Jurkat, Clone E6-1 (cell line): Measurements from ENCODE around the gene NT5C3B.

Source experiments
- DNase-seq: peaks from one replicate; pipeline ENCODE4 v3.0.0-alpha.2; 2011; ENCODE audit warnings: low read depth, low spot score
- H3K4me3 ChIP-seq: 2 replicates; pipeline ENCODE4 v1.5.1; 2011; ENCODE audit warnings: mild to moderate bottlenecking, low read length, control low read depth, moderate library complexity

The NT5C3B gene

GRCh38 chr17:41813152-41813680 lies 22.8 kb downstream of the NT5C3B start:
- DNase-seq: no peak
- no peak overlapping the region for H3K4me3 ChIP-seq

DNA sequence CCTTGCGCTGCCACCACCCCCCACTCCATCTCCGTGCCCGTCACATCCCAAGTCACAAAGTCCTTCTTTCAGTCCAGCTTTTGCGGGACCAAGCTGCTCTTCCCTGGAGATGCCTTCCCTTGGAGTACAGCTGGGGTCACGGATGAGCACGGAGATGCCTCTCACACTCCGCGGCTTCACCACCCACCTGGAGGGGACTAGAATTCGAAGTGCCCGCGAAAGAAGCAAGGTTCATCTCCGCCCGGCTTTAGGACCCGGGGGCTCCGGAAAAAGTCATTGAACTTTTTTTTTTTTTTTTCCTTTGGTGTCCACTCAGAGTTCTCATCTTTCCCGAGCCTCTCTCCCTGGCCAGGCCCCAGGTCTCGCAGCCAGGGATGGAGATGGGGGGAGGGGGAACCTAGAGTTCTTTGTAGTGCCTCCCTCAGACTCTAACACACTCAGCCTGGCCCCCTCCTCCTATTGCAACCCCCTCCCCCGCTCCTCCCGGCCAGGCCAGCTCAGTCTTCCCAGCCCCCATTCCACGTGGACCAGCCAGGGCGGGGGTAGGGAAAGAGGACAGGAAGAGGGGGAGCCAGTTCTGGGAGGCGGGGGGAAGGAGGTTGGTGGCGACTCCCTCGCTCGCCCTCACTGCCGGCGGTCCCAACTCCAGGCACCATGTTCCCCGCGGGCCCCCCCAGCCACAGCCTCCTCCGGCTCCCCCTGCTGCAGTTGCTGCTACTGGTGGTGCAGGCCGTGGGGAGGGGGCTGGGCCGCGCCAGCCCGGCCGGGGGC lies 23.5 kb downstream of the NT5C3B start, which contains the start of gene FKBP10:
Gene FKBP10, plus strand, starts transcription at position 624 of the 771 bp plus-strand sequence. Its CDS starts 31 bp downstream, at position 655.
- no peak for DNase-seq
- H3K4me3 ChIP-seq: peak within 1 kb of the TSS; percentile 55

DNA sequence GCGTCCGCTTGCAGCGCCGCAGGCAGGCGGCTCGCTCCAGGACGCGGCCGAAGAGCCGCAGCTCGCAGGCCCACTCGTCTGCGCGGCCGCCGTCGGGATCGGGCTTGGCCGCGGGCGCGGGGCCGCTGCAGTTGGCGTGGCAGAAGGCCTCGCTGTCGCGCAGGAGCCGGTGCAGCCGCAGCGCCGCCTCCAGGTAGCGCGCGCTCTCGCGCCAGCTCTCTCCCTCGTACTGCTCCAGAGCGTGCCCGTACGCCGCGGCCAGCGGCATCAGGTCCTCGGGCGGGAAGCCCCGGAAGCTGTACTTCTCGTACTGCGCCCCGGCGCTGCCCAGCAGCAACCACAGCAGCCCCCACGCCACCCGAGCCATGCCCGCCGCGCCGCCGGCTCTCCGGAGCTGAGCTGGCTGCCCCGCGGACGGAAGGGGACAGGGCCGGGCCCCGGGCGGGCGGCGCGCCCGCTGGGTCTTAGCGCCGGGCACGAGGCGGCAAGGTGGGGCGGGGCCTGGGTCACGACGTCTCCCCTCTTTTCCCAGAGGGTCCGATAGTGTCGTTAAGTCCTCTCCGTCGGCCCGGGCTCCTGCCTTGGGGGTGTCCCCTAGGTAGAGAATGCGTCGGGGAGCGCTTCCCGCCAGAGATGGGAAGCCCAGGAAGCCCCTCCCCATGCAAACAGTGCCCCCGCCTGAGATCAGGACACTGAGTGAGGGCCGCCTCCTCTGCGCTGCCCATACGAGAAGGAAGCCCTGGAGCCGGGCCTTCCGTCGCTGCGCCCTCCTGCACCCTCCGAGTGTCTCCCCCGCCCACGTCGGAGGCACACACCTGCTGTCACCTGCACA lies 24.3 kb downstream of the NT5C3B start, which contains the start of gene P3H4:
Gene P3H4, minus strand, starts transcription at position 401 of the 832 bp plus-strand sequence. Its CDS starts 34 bp downstream, at position 367.
- peak within 1 kb of the TSS; percentile 55 for H3K4me3 ChIP-seq
- peak; percentile 47 for DNase-seq

GRCh38 chr17:41810659-41811548 lies 25.1 kb downstream of the NT5C3B start:
- H3K4me3 ChIP-seq: peak overlapping the region; percentile 55
- DNase-seq: no peak

DNA sequence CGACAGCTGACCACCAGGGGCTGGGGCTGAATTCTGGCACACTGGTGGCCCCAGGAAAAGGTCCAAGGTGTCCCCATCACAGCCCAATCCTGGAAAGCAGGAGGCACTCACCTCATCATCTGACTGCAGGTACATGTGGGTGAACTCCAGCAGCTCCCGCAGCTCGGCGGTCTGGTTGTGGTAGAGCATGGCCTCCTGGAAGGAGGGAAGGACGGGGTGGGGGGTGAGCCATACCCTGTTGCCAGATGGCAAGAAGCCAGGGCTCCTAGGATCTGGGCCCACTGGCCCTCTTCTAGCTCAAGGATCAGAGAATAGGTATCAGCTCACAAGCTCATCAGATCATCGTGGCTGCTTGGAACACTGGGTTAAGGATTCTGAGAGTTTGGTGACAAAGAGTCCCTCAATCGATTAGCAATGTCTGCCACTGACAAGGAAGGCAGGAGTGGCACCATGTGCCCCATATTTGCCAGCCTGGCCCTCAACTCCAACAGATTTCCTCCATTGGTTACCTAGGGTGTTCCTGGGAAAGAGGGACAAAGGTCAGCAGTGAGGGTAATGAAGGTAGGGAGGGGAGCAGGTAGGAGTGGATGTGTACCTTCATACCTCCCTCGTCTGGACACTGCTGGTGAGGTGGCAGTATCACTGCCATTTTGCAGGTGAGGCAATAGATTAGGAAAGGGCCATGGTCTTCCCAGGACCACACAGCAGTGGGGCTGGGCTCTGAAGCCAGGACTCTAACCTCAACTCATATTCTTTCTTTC lies 29.2 kb downstream of the NT5C3B start:
- no peak overlapping the region for H3K4me3 ChIP-seq
- no peak for DNase-seq

DNA sequence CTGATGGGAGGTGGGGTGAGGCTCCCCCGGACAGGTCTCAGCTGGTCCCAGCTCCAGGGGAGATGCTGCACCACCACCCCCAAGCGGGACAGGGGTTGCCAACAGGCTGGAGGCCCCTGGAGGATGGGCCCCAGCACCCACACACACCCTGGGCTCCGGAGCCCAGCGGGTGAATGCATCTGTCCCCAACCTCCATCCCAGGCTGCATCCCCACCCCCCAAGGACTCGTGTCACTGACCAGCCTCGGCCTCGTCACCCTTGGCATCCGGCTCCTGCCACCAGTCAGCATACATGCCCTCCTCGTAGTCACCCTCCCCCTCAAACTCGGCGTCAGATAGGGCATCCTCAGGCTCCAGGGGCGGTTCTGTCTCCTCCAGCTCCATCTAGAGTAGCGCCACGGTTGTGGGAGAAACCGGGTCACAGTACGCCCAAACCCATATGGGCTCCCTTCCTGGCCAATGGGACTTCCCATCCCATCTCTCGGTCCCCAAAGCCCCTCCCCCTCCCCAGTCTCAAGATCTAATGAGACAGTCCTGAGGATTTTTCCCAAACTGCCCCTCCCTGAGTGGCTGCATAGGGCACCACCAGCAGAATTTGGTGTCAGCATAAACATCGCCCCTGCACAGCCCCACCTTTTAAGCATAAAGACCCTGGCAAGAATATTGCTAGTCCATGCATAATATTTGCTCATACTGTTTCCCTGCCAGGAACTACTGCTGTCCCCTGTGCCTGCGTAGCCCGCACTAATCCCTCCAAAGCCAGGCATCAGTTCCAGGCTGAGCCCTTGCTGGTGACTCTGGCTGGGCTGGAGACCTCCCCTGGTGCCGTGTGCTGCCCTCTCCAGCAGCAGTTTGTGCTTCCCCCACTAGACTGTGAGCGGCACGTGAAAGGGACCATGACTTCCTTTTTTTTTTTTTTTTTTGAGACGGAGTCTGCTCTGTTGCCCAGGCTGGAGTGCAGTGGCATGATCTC lies 32.7 kb downstream of the NT5C3B start:
- H3K4me3 ChIP-seq: no peak overlapping the region
- DNase-seq: no peak

DNA sequence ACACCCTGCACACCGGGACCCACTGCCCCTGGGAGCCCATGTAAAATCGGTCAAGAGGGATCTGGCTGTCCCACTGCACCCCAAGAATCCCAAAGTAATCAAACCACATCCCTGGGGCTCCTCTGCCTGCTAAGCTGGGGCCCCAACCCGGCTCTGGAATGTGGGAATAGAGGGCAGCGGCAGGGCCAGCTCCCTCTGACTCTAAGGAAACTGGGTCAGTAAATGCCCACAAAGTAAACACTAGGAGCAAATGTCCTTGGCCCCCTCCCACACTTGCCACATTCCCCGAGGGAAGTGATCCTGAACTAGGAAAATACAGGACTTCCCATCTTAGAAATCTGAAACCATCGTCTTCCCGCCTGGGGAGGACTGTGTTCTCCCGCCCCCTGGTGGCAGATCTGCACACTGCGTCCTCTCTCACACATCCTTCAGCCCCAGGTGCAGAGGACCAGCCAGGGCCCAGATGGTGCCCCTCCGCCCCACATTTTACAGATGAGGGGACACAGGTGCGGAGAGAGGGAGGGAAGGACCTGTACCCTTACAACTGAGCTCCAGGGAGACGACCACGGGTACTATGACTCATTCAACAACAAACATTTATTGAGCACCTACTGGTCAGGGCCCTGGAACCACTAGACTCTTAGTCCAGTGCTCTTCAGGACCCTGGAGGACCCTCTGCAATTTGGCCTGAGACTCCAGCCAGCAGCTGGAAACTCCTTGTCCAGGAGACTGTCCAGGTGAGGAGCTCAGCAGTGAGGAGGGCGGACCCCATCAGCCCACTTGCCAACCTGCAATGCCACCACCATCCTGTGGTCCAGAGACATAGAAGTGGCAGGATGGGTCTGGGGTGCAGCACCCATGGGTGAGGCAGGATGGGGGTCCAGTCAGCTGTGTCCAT lies 34.4 kb downstream of the NT5C3B start:
- DNase-seq: peak; percentile 53
- H3K4me3 ChIP-seq: no peak overlapping the region

DNA sequence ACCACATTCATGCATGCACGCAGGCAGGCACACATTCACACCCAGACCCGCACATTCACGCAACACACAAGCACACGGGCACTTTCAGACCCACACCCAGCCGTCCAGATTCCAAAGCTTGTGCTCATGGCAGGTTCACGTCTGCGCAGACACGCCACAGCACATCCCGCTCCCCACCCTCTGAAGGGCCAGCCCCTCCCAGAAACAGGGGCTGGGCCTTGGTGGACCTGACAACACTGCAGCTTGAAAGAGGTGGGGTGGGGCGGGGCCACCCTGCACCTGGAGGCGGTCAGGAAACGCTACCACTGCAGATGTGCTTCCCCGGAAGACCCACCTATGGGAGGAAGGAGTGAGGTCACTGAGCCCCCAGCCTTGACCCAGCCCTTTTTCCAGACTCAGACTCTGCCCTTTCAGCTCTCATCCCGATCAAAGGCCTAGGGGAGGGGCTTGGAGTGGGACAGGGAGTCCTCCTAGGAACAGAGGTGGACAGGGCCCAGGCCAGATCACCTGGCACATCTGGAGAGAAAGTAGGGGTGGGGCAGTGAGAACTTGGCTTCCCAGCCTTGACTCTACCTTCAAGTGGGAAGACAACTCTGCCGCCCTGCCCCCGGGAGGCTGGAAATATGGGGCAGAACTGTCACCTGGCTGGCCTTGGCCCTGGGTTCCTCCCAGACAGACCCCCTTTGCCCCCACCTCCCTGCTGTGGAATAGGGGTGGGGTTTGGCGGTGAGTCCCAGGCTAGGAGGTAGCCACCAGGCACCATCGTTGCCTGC lies 35.2 kb downstream of the NT5C3B start:
- no peak overlapping the region for H3K4me3 ChIP-seq
- DNase-seq: no peak

GRCh38 chr17:41799366-41799765 lies 36.7 kb downstream of the NT5C3B start:
- H3K4me3 ChIP-seq: no peak overlapping the region
- no peak for DNase-seq

DNA sequence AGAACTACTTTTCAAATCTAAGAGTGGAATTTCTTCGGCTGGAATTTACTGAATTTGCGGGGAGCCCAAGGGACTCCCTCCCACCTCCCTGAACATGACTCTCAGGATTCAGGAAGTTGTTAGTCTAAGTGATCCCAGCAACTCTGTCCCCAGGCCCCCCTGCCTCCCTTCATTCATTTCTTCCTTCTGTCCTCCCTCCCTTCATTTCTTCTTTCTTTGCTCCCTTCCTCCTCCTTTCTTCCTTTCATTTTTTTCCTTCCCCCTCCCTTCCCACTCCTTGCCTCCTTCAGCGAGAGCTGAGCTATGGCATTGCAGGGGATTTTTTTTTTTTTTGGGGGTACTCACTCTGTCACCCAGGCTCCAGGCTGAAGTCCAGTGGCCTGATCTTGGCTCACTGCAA lies 38.7 kb downstream of the NT5C3B start:
- H3K4me3 ChIP-seq: no peak overlapping the region
- no peak for DNase-seq

GRCh38 chr17:41796121-41796895 lies 39.7 kb downstream of the NT5C3B start:
- no peak overlapping the region for H3K4me3 ChIP-seq
- no peak for DNase-seq

- H3K4me3 ChIP-seq: no peak overlapping the region
- no peak for DNase-seq
Observed at GRCh38 chr17:41794540-41794975, 41.5 kb downstream of the NT5C3B start.

- H3K4me3 ChIP-seq: no peak overlapping the region
- no peak for DNase-seq
Observed at GRCh38 chr17:41793784-41794539, 42.1 kb downstream of the NT5C3B start.
